Liver (tissue), 9 donors: ENCODE results near the gene VASP. TPM values are rescaled to one million over a fixed set of nuclear protein-coding genes. Genes with fewer than 3 reads are reported as not detected.

Experiments
- DNase-seq: peaks from one replicate; pipeline ENCODE4 v3.0.0-alpha.2; 2017; ENCODE audit warnings: low spot score
- H3K27ac ChIP-seq, 2 donors: one replicate each; pipeline ENCODE4 v1.7.0; 2013; ENCODE audit warnings: inconsistent platforms in 2 of 2, low read length in 2 of 2, control low read depth in 1 of 2, low read depth in 1 of 2, mild to moderate bottlenecking in 1 of 2
- H3K27me3 ChIP-seq, 4 donors: one replicate each; pipeline versions ENCODE4 v1.6.1 to v1.7.0; 2013; ENCODE audit warnings: low read length in 3 of 4, inconsistent platforms in 1 of 4, mild to moderate bottlenecking in 1 of 4, moderate library complexity in 1 of 4; ENCODE audit not compliant: control insufficient read depth in 4 of 4, insufficient read depth in 4 of 4
- H3K36me3 ChIP-seq, 4 donors: one replicate each; pipeline versions ENCODE4 v1.6.1 to v1.7.0; 2013; ENCODE audit warnings: low read length in 3 of 4, mild to moderate bottlenecking in 3 of 4, low read depth in 1 of 4, moderate library complexity in 1 of 4; ENCODE audit not compliant: control insufficient read depth in 4 of 4, insufficient read depth in 3 of 4
- H3K4me1 ChIP-seq, 4 donors: one replicate each; pipeline versions ENCODE4 v1.6.1 to v1.7.0; 2013; ENCODE audit warnings: low read length in 3 of 4, mild to moderate bottlenecking in 3 of 4, moderate library complexity in 1 of 4; ENCODE audit not compliant: control insufficient read depth in 4 of 4, insufficient read depth in 4 of 4
- H3K4me3 ChIP-seq, 3 donors: one replicate each; pipeline versions ENCODE4 v1.6.1 to v1.7.0; 2013; ENCODE audit warnings: low read length in 3 of 3, control low read depth in 1 of 3, low read depth in 1 of 3, mild to moderate bottlenecking in 1 of 3
- H3K9ac ChIP-seq, 2 donors: one replicate each; pipeline ENCODE4 v1.7.0; 2013; ENCODE audit warnings: low read length in 2 of 2, mild to moderate bottlenecking in 2 of 2, moderate library complexity in 2 of 2, control low read depth in 1 of 2, low read depth in 1 of 2
- H3K9me3 ChIP-seq, 4 donors: one replicate each; pipeline versions ENCODE4 v1.6.1 to v1.7.0; 2013; ENCODE audit warnings: low read length in 3 of 4; ENCODE audit not compliant: control insufficient read depth in 4 of 4
- CTCF ChIP-seq: fragments of 150-350 bp; IDR thresholded peaks from 2 replicates; pipeline ENCODE4 v1.5.1; 2017; ENCODE audit warnings: improper control_type of control experiment, low read depth, low read length; ENCODE audit not compliant: missing input control
- EGR1 ChIP-seq, 2 donors: IDR thresholded peaks; 2 replicates each; pipeline ENCODE4 v1.6.1; 2016 to 2018; ENCODE audit warnings: antibody characterized with exemption in 2 of 2, low read depth in 2 of 2
- FOXA1 ChIP-seq: IDR thresholded peaks from 2 replicates; pipeline ENCODE4 v1.6.1; 2016; ENCODE audit warnings: antibody characterized with exemption
- FOXA2 ChIP-seq: IDR thresholded peaks from 2 replicates; pipeline ENCODE4 v1.6.1; 2016; ENCODE audit warnings: antibody characterized with exemption
- HNF4A ChIP-seq, 2 donors: conservative IDR thresholded peaks; 2 replicates each; pipeline ENCODE4 v1.6.1; 2016; ENCODE audit warnings: antibody characterized with exemption in 2 of 2, mild to moderate bottlenecking in 2 of 2
- HNF4G ChIP-seq: IDR thresholded peaks from 2 replicates; pipeline ENCODE4 v1.6.1; 2016; ENCODE audit warnings: antibody characterized with exemption
- JUND ChIP-seq, 2 donors: IDR thresholded peaks; 2 replicates each; pipeline ENCODE4 v1.6.1; 2016; ENCODE audit warnings: antibody characterized with exemption in 2 of 2
- MAX ChIP-seq: IDR thresholded peaks from 2 replicates; pipeline ENCODE4 v1.6.1; 2016; ENCODE audit warnings: antibody characterized with exemption
- RAD21 ChIP-seq, 2 donors: IDR thresholded peaks; 2 replicates each; pipeline ENCODE4 v1.6.1; 2016; ENCODE audit warnings: antibody characterized with exemption in 2 of 2, mild to moderate bottlenecking in 2 of 2
- REST ChIP-seq: IDR thresholded peaks from 2 replicates; pipeline ENCODE4 v1.6.1; 2016; ENCODE audit warnings: antibody characterized with exemption, mild to moderate bottlenecking
- SP1 ChIP-seq: IDR thresholded peaks from 2 replicates; pipeline ENCODE4 v1.6.1; 2018; ENCODE audit warnings: antibody characterized with exemption, mild to moderate bottlenecking
- ZBTB33 ChIP-seq: IDR thresholded peaks from 2 replicates; pipeline ENCODE4 v1.6.1; 2016; ENCODE audit warnings: antibody characterized with exemption
- WGBS: extraction: QIAGEN DNeasy Blood & Tissue Kit; methylation state at CpG from one replicate; pipeline ENCODE4 v1.1.7; 2013; 5-methylcytosine and 5-hydroxymethylcytosine counted together
- polyA plus RNA-seq, 2 donors: library from polyadenylated mRNA; stranded (reverse) in 1 of 2; unstranded in 1 of 2; fragments of 200-250 nt in 1 of 2; fragments of >200 nt in 1 of 2; fragmentation: Nextera tagmentation in 1 of 2; extraction: Ambion mirVana in 1 of 2; gene quantifications; one replicate each; pipeline versions ENCODE4 v1.2.1 to v1.2.3, GENCODE V29; 2013 to 2015
- total RNA-seq, 2 donors: library from RNA; depleted of rRNA; stranded (reverse); fragments of >200 nt; gene quantifications; one replicate each; pipeline ENCODE4 v1.2.3, GENCODE V29; 2014
- donor health status: healthy.
- donor health status: healthy.
- donor health status: healthy.
- donor health status: healthy.
- donor health status: healthy.

The VASP gene
- total and polyA plus RNA-seq, 4 donors: 7.3 to 29.1 (median 22.7) TPM

GRCh38 chr19:45469132-45469944 lies 37.9 kb upstream of the VASP start:
- peaks cover 8 to 46% (median 21%) of the 10 kb centered on the region in 4 donors for H3K4me1 ChIP-seq
- TF ChIP-seq EGR1 (IDR thresholded peaks at IDR 0.05; ENCODE audit: low read depth in 2 of 2): no peak
- TF ChIP-seq MAX: peak; percentile 8
- peak; percentile 86 for TF ChIP-seq SP1
- TF ChIP-seq JUND (IDR thresholded peaks at IDR 0.05): no peak
- TF ChIP-seq REST: peak; percentile 45
- peak in 1 of 2 donors; percentile 28 for TF ChIP-seq HNF4A (conservative IDR thresholded peaks at IDR 0.05)
- WGBS: under 1% methylated on average over 66 of the region's 66 CpGs

GRCh38 chr19:45469945-45470761 lies 37.1 kb upstream of the VASP start:
- Histone ChIP-seq H3K4me3 (peak overlapping the region; percentile 51 to 93 (median 67)), H3K27me3 (peaks cover 0 to 4% (median 2%) of the 10 kb centered on the region in 4 donors), H3K9ac (no peak overlapping the region), H3K27ac (peak overlapping the region; percentile 86 to 92), H3K4me1 (peaks cover 8 to 46% (median 21%) of the 10 kb centered on the region in 4 donors), H3K9me3 (no peaks in the 10 kb centered on the region), H3K36me3 (no peaks in the 10 kb centered on the region)
- DNase-seq: no peak
- 50% methylated on average over 33 of the region's 33 CpGs for WGBS
- TF ChIP-seq MAX: no peak
- TF ChIP-seq FOXA1: no peak
- TF ChIP-seq FOXA2: no peak

More at GRCh38 chr19:45469132-45469944, 37.9 kb upstream of the VASP start:
- no peaks in the 10 kb centered on the region for H3K9me3 ChIP-seq
- peak overlapping the region; percentile 51 to 93 (median 67) for H3K4me3 ChIP-seq
- H3K27me3 ChIP-seq: peaks cover 0 to 4% (median 2%) of the 10 kb centered on the region in 4 donors
- DNase-seq: peak; percentile 76
- H3K27ac ChIP-seq: peak overlapping the region; percentile 86 to 92
- peak overlapping the region; percentile 90 to 93 for H3K9ac ChIP-seq
- H3K36me3 ChIP-seq: no peaks in the 10 kb centered on the region

GRCh38 chr19:45470762-45471081 lies 36.6 kb upstream of the VASP start:
- no peaks in the 10 kb centered on the region for H3K36me3 ChIP-seq
- 93% methylated on average over 15 of the region's 15 CpGs for WGBS
- peaks cover 0 to 4% (median 2%) of the 10 kb centered on the region in 4 donors for H3K27me3 ChIP-seq
- H3K9ac ChIP-seq: no peak overlapping the region
- no peak overlapping the region for H3K27ac ChIP-seq
- no peaks in the 10 kb centered on the region for H3K9me3 ChIP-seq
- peaks cover 8 to 46% (median 21%) of the 10 kb centered on the region in 4 donors for H3K4me1 ChIP-seq
- no peak for DNase-seq
- H3K4me3 ChIP-seq: no peak overlapping the region
- TF ChIP-seq FOXA1 (no peak), REST (no peak), HNF4G (no peak), CTCF (no peak), RAD21 (IDR thresholded peaks at IDR 0.05) (no peak), HNF4A (conservative IDR thresholded peaks at IDR 0.05) (no peak), ZBTB33 (no peak)
